ENCODE results near the gene TDRD15. TPM values are rescaled to one million over a fixed set of nuclear protein-coding genes. Genes with fewer than 3 reads are reported as not detected.

Gene TDRD15
- total RNA-seq, 1 experiment from 2014 or later = not detected

- no peak overlapping the region for H2BK12ac ChIP-seq (ENCODE audit: insufficient read length, low read depth, low read length)
- H3T11ph ChIP-seq (ENCODE audit: low read length) = no peak overlapping the region
- no peak overlapping the region for H3K14ac ChIP-seq (ENCODE audit: insufficient read depth, low read length)
- no peak overlapping the region for H4K8ac ChIP-seq (replicated peaks; ENCODE audit: insufficient read length, low read depth, low read length)
- H2BK20ac ChIP-seq (ENCODE audit: low read depth, low read length, poor library complexity, severe bottlenecking) = no peak overlapping the region
- no peak overlapping the region for H4K5ac ChIP-seq (ENCODE audit: insufficient read length, low read depth, low read length)
- H2AFZ ChIP-seq (ENCODE audit: low read length) = no peak overlapping the region
- H2BK15ac ChIP-seq (ENCODE audit: low read depth, low read length) = no peak overlapping the region
- H3K4ac ChIP-seq (ENCODE audit: low read depth, low read length) = no peak overlapping the region
- no peaks in the 10 kb centered on the region for H3K27me3 ChIP-seq (ENCODE audit: insufficient read depth, low read length)
- peaks cover 5% of the 10 kb centered on the region; the same call in 1 of the 2 replicates for H3K4me1 ChIP-seq (ENCODE audit: insufficient read depth, low read length)
- no peaks in the 10 kb centered on the region for H4K20me1 ChIP-seq (ENCODE audit: control insufficient read depth, insufficient read depth, insufficient read length)
- Mint-ChIP-seq H3K27me3 (ENCODE audit: low read depth) (no peaks in the 10 kb centered on the region; the same call in 1 of the 2 replicates), H3K36me3 (ENCODE audit: insufficient read depth in 1 of 3, low read depth in 3 of 3) (no peaks in the 10 kb centered on the region; a peak in 1 of 7 replicates), H3K4me1 (peaks cover 20% of the 10 kb centered on the region in 2 experiments), H3K27ac (no peak overlapping the region), H3K4me3 (no peak overlapping the region), H3K9me3 (no peaks in the 10 kb centered on the region; a peak in 1 of 5 replicates)
- H3K9ac ChIP-seq (ENCODE audit: extremely low read depth, insufficient read length, low read length) = no peak overlapping the region
- no peak overlapping the region for H2AK5ac ChIP-seq (ENCODE audit: insufficient read length, low read length)
- no peak for TF ChIP-seq CTCF (conservative IDR thresholded peaks at IDR 0.05)
- no peak for DNase-seq
- H2BK120ac ChIP-seq (ENCODE audit: low read depth, low read length, poor library complexity, severe bottlenecking) = no peak overlapping the region
- H3K4me2 ChIP-seq (ENCODE audit: insufficient read depth, insufficient read length, low read length) = no peak overlapping the region
- no peak overlapping the region for H3K23ac ChIP-seq (ENCODE audit: insufficient read length, low read depth, low read length)
- H3K27ac ChIP-seq (ENCODE audit: insufficient read length, low read depth, low read length) = no peak overlapping the region
- no peaks in the 10 kb centered on the region for H3K23me2 ChIP-seq (ENCODE audit: insufficient read length, low read depth, low read length, poor library complexity, severe bottlenecking)
- WGBS (ENCODE audit: extremely low coverage, insufficient read length, low lambda C conversion rate) = no CpG with 5 or more reads among the region's 12 CpGs
- H3K79me2 ChIP-seq (ENCODE audit: insufficient read depth, low read length) = no peaks in the 10 kb centered on the region
- no peaks in the 10 kb centered on the region for H3K79me1 ChIP-seq (ENCODE audit: insufficient read depth, low read depth, low read length, poor library complexity, severe bottlenecking)
- no peak overlapping the region for H2BK5ac ChIP-seq (ENCODE audit: insufficient read length, low read length)
- no peaks in the 10 kb centered on the region for H3K9me3 ChIP-seq (ENCODE audit: control insufficient read depth, low read depth, low read length)
- no peak overlapping the region for H3K18ac ChIP-seq (ENCODE audit: insufficient read length, low read depth, low read length)
- H4K91ac ChIP-seq (ENCODE audit: insufficient read length, low read depth, low read length) = no peak overlapping the region
- H3K56ac ChIP-seq (ENCODE audit: insufficient read length, low read depth, low read length) = no peak overlapping the region
These were observed 21.4 kb upstream of the TDRD15 start for GRCh38 chr2:21102356-21102755.
